D721Med (cell line): ENCODE measurements around the gene ATP6AP1.

Experiments
- DNase-seq: peaks from one replicate; pipeline ENCODE4 v3.0.0; 2011; ENCODE audit warnings: low spot score; ENCODE audit not compliant: insufficient read length
- FAIRE-seq: peaks from 2 replicates; lab custom pipeline; 2011; peaks lifted over from hg19 to GRCh38; lab: Jason Lieb, UNC
- TF ChIP-seq, protein P1 (sequence below): IDR thresholded peaks from 2 replicates; pipeline ENCODE4 v1.5.1; 2012; ENCODE audit warnings: mild to moderate bottlenecking, control low read depth; ENCODE audit not compliant: insufficient read depth; ENCODE audit errors: missing control alignments

The ATP6AP1 gene

DNA sequence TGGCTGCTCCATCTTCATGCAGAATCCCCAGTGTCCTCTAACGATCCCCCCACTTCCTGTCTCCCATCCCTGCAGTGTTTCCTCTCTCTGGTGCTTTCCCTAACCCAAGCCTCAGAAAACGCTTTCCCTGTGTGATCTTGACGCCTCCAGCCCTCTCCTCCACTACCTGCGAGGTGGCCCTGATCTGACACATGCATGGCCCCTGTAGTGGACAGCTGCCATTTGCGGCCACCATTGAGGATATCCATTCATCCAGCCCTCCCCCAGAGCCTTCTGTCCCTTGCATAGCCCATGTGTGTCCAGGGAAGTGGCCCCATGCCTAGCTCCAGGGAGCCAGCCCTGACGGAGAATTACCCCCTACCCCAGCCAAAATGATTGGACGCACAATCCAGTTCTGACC, 54.8 kb downstream of the ATP6AP1 start:
- FAIRE-seq (no peak), DNase-seq (no peak)
- TF ChIP-seq, protein P1, sequence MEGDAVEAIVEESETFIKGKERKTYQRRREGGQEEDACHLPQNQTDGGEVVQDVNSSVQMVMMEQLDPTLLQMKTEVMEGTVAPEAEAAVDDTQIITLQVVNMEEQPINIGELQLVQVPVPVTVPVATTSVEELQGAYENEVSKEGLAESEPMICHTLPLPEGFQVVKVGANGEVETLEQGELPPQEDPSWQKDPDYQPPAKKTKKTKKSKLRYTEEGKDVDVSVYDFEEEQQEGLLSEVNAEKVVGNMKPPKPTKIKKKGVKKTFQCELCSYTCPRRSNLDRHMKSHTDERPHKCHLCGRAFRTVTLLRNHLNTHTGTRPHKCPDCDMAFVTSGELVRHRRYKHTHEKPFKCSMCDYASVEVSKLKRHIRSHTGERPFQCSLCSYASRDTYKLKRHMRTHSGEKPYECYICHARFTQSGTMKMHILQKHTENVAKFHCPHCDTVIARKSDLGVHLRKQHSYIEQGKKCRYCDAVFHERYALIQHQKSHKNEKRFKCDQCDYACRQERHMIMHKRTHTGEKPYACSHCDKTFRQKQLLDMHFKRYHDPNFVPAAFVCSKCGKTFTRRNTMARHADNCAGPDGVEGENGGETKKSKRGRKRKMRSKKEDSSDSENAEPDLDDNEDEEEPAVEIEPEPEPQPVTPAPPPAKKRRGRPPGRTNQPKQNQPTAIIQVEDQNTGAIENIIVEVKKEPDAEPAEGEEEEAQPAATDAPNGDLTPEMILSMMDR, result no peak

DNA sequence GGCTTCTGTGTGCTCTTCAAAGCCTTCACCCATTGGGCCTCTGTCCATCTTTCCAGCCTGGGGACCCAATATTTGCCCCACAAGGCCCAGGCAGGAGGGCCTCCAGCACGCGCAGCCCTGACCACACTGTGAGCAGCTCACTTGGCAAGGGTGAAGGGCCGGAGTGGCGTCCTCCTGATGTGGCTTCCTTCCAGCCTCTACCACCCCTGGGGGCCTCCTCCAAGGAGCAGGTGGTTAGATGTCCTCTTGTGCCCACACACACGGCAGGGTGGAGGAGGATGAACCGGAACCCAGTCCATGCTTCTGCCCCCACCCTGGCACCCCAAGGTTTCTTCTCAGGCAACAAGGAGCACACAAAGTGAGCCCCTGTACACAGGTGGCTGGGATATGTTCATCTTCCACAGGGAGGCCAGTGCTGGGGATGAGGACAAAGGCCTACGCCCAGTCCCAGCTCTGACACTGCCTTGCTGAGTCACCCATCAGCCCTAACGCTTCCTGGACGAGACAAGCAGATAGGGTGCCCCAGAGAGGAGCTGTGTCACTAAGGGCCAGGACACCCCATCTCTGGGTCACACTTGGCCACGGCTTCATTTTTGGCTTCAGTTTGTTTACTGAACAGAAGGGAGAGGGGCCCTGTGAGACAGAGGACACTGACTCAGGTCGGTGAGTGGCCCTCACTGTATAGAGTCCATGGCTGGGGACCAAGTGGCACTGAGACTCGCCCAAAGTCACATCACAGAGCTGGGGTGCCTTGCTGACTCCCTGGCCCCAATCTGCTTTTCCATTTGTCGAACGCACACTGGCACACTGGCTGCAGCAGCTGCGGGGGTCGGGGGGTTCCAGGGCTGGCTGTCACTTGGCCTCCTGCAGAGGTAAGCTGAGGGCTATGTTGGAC, 56.0 kb downstream of the ATP6AP1 start:
- TF ChIP-seq, protein P1, result no peak
- FAIRE-seq (no peak), DNase-seq (no peak)

DNA sequence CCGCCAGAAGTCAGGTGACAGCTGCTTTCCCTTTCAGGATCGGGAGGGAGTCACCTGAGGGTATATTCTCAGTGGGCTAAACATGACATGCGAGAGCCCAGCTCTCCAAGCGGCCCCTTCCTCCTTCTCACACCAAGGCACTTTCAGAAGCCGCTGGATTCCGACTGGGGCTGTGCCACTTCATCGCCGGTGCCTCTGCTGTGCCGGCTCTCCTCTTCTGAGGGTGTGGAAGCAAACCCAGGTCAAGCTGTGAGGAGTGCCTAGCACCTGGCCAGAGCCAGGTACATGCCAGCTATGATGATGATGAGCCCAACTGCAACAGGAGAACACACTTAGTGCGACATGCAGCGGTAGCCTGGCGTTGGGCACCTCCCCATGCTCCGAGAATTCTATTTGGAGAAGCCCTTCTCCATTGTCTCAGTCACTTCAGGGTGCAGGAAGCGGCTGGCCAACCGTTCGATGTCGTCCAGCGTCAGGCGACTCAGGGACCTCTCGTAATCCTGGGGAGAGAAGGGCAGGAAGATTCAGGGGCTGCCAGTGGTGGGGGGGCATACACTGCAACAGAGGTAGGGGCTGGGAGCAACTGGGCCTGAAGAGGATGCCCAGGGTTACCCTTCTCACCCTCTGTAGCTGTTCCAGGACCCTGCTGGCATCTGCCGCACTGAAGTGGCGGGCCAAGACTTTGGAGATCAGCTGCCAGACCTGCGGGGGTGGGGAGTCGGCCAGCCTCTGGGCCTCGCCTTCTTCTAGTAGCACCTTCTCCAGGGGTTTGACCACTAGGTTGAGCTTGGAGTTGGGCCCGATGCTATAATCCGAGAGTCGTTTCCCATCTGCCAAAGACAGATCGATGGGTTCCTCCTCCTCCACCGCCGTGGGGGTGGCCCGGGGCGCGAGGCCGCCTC, 56.9 kb downstream of the ATP6AP1 start:
- TF ChIP-seq, protein P1, result no peak
- no peak for DNase-seq
- FAIRE-seq, result no peak

DNA sequence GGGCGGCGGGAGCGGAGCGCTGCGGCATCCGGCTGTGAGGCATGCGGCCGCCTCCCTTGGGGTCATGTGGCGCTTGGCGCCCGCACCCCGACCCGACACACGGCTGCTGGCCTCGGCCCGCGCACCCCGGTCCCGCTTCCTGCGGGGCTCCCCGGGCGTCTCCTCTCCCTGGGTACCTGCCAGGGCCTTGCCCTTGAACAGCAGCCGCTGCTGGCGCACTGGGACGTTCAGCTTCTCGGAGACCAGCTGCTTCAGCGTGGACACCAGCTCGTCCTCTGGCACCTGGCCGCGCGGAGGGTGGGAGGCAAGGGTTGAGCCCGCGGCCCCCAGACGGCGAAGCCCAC, 57.5 kb downstream of the ATP6AP1 start:
- no peak for FAIRE-seq
- no peak for DNase-seq

More for the DNA sequence above, 57.5 kb downstream of the ATP6AP1 start:
- TF ChIP-seq, protein P1, result no peak
